ENCODE measurements around the gene NUP42. TPM values are rescaled to one million over a fixed set of nuclear protein-coding genes. Genes with fewer than 3 reads are reported as not detected.

NUP42 gene
- total RNA-seq, 1 experiment from 2014 or later: 48.6 TPM

GRCh38 chr7:23232966-23233365 is 51.1 kb downstream of the NUP42 start:
- ChIA-PET POLR2A (ENCODE audit: unreplicated experiment) (no interaction called here), CTCF (interaction anchor here (0.6 kb wide), 2 partner anchors 9 to 314 kb away, joined by 4 to 9 read pairs; no protein-coding TSS in a partner anchor)
- Histone ChIP-seq H2AFZ (ENCODE audit: low read length) (no peak overlapping the region), H4K20me1 (ENCODE audit: low read length) (no peaks in the 10 kb centered on the region), H3K36me3 (ENCODE audit: low read depth, low read length) (no peaks in the 10 kb centered on the region), H3F3A (ENCODE audit: low read length, unreplicated experiment) (no peaks in the 10 kb centered on the region), H3K4me3 (ENCODE audit: low read length) (no peak overlapping the region), H3K27ac (ENCODE audit: low read length) (no peak overlapping the region), H3K4me2 (ENCODE audit: low read length) (no peak overlapping the region), H3K4me1 (ENCODE audit: insufficient read depth, low read length) (peaks cover 11% of the 10 kb centered on the region; the same call in 1 of the 2 replicates), H3K79me2 (ENCODE audit: low read length) (no peaks in the 10 kb centered on the region), H3K9me3 (ENCODE audit: low read length) (no peaks in the 10 kb centered on the region), H3K9ac (ENCODE audit: low read length) (no peak overlapping the region), H3K27me3 (ENCODE audit: low read length) (no peaks in the 10 kb centered on the region), H3K9me2 (replicated peaks; ENCODE audit: low read length) (no peaks in the 10 kb centered on the region)
- intact Hi-C loops (cut with micrococcal nuclease): loop anchor here (10.0 kb wide), 1 partner anchor 138 kb away; no protein-coding TSS in a partner anchor
- ATAC-seq (no peak), DNase-seq (peak; percentile 22)
- no TSS peak for BruUV-seq (replicated peaks)
- no peak for TF ChIP-seq CTCF (conservative IDR thresholded peaks at IDR 0.05; ENCODE audit: low read depth, low read length)
- no peak for TF ChIP-seq EZH2phosphoT487 (IDR thresholded peaks at IDR 0.05; ENCODE audit: borderline replicate concordance, low read length)
- no peak for TF ChIP-seq EZH2 (IDR thresholded peaks at IDR 0.05; ENCODE audit: low read length, unreplicated experiment)

- Histone ChIP-seq H3K27me3 (ENCODE audit: low read length) (no peaks in the 10 kb centered on the region), H3K4me1 (ENCODE audit: insufficient read depth, low read length) (peaks cover 11% of the 10 kb centered on the region; the same call in 1 of the 2 replicates), H3K36me3 (ENCODE audit: low read depth, low read length) (no peaks in the 10 kb centered on the region), H3K4me3 (ENCODE audit: low read length) (no peak overlapping the region), H3F3A (ENCODE audit: low read length, unreplicated experiment) (no peaks in the 10 kb centered on the region), H3K9ac (ENCODE audit: low read length) (no peak overlapping the region), H3K27ac (ENCODE audit: low read length) (no peak overlapping the region), H2AFZ (ENCODE audit: low read length) (no peak overlapping the region), H3K4me2 (ENCODE audit: low read length) (no peak overlapping the region), H3K9me2 (replicated peaks; ENCODE audit: low read length) (no peaks in the 10 kb centered on the region), H3K9me3 (ENCODE audit: low read length) (no peaks in the 10 kb centered on the region), H4K20me1 (ENCODE audit: low read length) (no peaks in the 10 kb centered on the region), H3K79me2 (ENCODE audit: low read length) (no peaks in the 10 kb centered on the region)
- BruUV-seq (replicated peaks): no TSS peak
- ATAC-seq: no peak
- no peak for DNase-seq
- TF ChIP-seq CTCF (conservative IDR thresholded peaks at IDR 0.05; ENCODE audit: low read depth, low read length) (no peak), EZH2phosphoT487 (IDR thresholded peaks at IDR 0.05; ENCODE audit: borderline replicate concordance, low read length) (no peak), EZH2 (IDR thresholded peaks at IDR 0.05; ENCODE audit: low read length, unreplicated experiment) (no peak)
- CTCF ChIA-PET: no interaction called here
- intact Hi-C loops (cut with micrococcal nuclease): loop anchor here (10.0 kb wide), 1 partner anchor 140 kb away; no protein-coding TSS in a partner anchor
- POLR2A ChIA-PET (ENCODE audit: unreplicated experiment): no interaction called here
Observed at GRCh38 chr7:23234569-23235296, 52.9 kb downstream of the NUP42 start.

GRCh38 chr7:23235813-23236221 is 54.0 kb downstream of the NUP42 start:
- Histone ChIP-seq H3K4me1 (ENCODE audit: insufficient read depth, low read length) (peaks cover 11% of the 10 kb centered on the region; the same call in 1 of the 2 replicates), H3K27ac (ENCODE audit: low read length) (no peak overlapping the region), H3K36me3 (ENCODE audit: low read depth, low read length) (no peaks in the 10 kb centered on the region), H3K79me2 (ENCODE audit: low read length) (no peaks in the 10 kb centered on the region), H3F3A (ENCODE audit: low read length, unreplicated experiment) (no peaks in the 10 kb centered on the region), H4K20me1 (ENCODE audit: low read length) (no peaks in the 10 kb centered on the region), H2AFZ (ENCODE audit: low read length) (no peak overlapping the region), H3K27me3 (ENCODE audit: low read length) (no peaks in the 10 kb centered on the region), H3K9me3 (ENCODE audit: low read length) (no peaks in the 10 kb centered on the region), H3K9ac (ENCODE audit: low read length) (no peak overlapping the region), H3K4me2 (ENCODE audit: low read length) (0 out of 2 replicates have a peak overlapping the region, but pooled peaks have one; percentile 7), H3K9me2 (replicated peaks; ENCODE audit: low read length) (no peaks in the 10 kb centered on the region), H3K4me3 (ENCODE audit: low read length) (no peak overlapping the region)
- ChIA-PET POLR2A (ENCODE audit: unreplicated experiment) (interaction anchor here (0.8 kb wide), 1 partner anchor 9 kb away, joined by 3 read pairs; no protein-coding TSS in a partner anchor), CTCF (interaction anchor here (0.6 kb wide), 1 partner anchor 51 kb away, joined by 6 read pairs; no protein-coding TSS in a partner anchor)
- peak; percentile 100 for ATAC-seq
- no peak for TF ChIP-seq CTCF (conservative IDR thresholded peaks at IDR 0.05; ENCODE audit: low read depth, low read length)
- BruUV-seq (replicated peaks): no TSS peak
- intact Hi-C loops (cut with micrococcal nuclease): loop anchor here (10.0 kb wide), 1 partner anchor 141 kb away; no protein-coding TSS in a partner anchor
- peak; percentile 90 for DNase-seq

Measured in PC-3 (cell line).